ENCODE results near the gene TTC33. TPM values are rescaled to one million over a fixed set of nuclear protein-coding genes. Genes with fewer than 3 reads are reported as not detected.
"Not testable (repeated sequence)": the region's sequence is repeated elsewhere in the genome, so short reads cannot be mapped to it uniquely, and the experiment has no call there.

TTC33 gene
- polyA plus RNA-seq, 1 donor from 2014 or later = 73.5 TPM

DNA sequence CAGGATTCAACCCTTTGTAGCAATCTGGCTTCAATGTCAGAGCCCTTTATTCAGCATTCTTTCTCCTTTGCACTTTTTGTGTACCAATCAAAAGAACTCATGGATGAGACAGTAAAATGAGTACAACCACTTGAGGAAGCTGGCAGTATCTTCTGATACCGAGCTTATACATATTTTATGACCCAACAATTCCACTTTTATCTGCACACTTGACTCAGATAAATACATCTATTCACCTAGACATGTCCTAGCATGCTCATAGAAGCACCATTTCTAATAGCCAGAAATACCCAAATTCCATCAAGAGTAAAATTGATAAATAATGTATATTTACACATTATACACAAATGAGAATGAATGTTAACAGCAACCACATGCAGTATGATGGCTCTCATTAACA is 187.2 kb downstream of the TTC33 start:
- Histone ChIP-seq H3K4me2 (ENCODE audit: low read length) (no peak overlapping the region), H2AFZ (ENCODE audit: low read depth, low read length) (no peak overlapping the region), H3K4me3 (ENCODE audit: low read length) (no peak overlapping the region), H3K27ac (ENCODE audit: low read length) (no peak overlapping the region), H3K27me3 (ENCODE audit: insufficient read depth, low read depth, low read length) (no peaks in the 10 kb centered on the region), H3K9ac (ENCODE audit: low read length) (no peak overlapping the region), H3F3A (ENCODE audit: insufficient read depth, low read length, poor library complexity, severe bottlenecking) (no peaks in the 10 kb centered on the region), H3K9me2 (ENCODE audit: insufficient read depth, low read length) (no peaks in the 10 kb centered on the region), H4K20me1 (ENCODE audit: insufficient read depth) (no peaks in the 10 kb centered on the region), H3K79me2 (replicated peaks; ENCODE audit: insufficient read depth, low read length) (no peaks in the 10 kb centered on the region), H3K9me3 (ENCODE audit: low read length) (no peaks in the 10 kb centered on the region), H3K36me3 (ENCODE audit: insufficient read depth, low read length) (no peaks in the 10 kb centered on the region)
- TF ChIP-seq, protein P1, sequence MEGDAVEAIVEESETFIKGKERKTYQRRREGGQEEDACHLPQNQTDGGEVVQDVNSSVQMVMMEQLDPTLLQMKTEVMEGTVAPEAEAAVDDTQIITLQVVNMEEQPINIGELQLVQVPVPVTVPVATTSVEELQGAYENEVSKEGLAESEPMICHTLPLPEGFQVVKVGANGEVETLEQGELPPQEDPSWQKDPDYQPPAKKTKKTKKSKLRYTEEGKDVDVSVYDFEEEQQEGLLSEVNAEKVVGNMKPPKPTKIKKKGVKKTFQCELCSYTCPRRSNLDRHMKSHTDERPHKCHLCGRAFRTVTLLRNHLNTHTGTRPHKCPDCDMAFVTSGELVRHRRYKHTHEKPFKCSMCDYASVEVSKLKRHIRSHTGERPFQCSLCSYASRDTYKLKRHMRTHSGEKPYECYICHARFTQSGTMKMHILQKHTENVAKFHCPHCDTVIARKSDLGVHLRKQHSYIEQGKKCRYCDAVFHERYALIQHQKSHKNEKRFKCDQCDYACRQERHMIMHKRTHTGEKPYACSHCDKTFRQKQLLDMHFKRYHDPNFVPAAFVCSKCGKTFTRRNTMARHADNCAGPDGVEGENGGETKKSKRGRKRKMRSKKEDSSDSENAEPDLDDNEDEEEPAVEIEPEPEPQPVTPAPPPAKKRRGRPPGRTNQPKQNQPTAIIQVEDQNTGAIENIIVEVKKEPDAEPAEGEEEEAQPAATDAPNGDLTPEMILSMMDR (IDR thresholded peaks at IDR 0.05; ENCODE audit: poor library complexity, severe bottlenecking) = no peak
- TF ChIP-seq, protein P2, sequence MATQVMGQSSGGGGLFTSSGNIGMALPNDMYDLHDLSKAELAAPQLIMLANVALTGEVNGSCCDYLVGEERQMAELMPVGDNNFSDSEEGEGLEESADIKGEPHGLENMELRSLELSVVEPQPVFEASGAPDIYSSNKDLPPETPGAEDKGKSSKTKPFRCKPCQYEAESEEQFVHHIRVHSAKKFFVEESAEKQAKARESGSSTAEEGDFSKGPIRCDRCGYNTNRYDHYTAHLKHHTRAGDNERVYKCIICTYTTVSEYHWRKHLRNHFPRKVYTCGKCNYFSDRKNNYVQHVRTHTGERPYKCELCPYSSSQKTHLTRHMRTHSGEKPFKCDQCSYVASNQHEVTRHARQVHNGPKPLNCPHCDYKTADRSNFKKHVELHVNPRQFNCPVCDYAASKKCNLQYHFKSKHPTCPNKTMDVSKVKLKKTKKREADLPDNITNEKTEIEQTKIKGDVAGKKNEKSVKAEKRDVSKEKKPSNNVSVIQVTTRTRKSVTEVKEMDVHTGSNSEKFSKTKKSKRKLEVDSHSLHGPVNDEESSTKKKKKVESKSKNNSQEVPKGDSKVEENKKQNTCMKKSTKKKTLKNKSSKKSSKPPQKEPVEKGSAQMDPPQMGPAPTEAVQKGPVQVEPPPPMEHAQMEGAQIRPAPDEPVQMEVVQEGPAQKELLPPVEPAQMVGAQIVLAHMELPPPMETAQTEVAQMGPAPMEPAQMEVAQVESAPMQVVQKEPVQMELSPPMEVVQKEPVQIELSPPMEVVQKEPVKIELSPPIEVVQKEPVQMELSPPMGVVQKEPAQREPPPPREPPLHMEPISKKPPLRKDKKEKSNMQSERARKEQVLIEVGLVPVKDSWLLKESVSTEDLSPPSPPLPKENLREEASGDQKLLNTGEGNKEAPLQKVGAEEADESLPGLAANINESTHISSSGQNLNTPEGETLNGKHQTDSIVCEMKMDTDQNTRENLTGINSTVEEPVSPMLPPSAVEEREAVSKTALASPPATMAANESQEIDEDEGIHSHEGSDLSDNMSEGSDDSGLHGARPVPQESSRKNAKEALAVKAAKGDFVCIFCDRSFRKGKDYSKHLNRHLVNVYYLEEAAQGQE (IDR thresholded peaks at IDR 0.05; ENCODE audit: borderline replicate concordance) = no peak
- TF ChIP-seq POLR2AphosphoS5 (IDR thresholded peaks at IDR 0.05) = no peak
- TF ChIP-seq EP300 (conservative IDR thresholded peaks at IDR 0.05; ENCODE audit: poor library complexity, severe bottlenecking) = no peak
- TF ChIP-seq MXI1 (conservative IDR thresholded peaks at IDR 0.05; ENCODE audit: poor library complexity, severe bottlenecking) = no peak
- no peak for TF ChIP-seq RAD21 (conservative IDR thresholded peaks at IDR 0.05)
- TF ChIP-seq SMC3 (conservative IDR thresholded peaks at IDR 0.05; ENCODE audit: poor library complexity) = no peak
- TF ChIP-seq EZH2 (IDR thresholded peaks at IDR 0.05; ENCODE audit: borderline replicate concordance, insufficient read depth, low read length, poor library complexity, severe bottlenecking) = no peak
- no peak for TF ChIP-seq TAF1 (IDR thresholded peaks at IDR 0.05; ENCODE audit: low read depth)

DNA sequence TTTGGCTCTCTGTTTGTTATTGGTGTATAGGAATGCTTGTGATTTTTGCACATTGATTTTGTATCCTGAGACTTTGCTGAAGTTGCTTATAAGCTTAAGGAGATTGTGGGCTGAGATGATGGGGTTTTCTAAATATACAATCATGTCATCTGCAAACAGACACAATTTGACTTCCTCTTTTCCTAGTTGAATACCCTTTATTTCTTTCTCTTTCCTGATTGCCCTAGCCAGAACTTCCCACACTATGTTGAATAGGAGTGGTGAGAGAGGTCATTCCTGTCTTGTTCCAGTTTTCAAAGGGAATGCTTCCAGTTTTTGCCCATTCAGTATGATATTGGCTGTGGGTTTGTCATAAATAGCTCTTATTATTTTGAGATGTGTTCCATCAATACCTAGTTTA is 192.6 kb downstream of the TTC33 start:
- H3K27me3 ChIP-seq (ENCODE audit: insufficient read depth, low read depth, low read length); H3K36me3 ChIP-seq (ENCODE audit: insufficient read depth, low read length); H3K9ac ChIP-seq (ENCODE audit: low read length); H3K4me2 ChIP-seq (ENCODE audit: low read length); H3F3A ChIP-seq (ENCODE audit: insufficient read depth, low read length, poor library complexity, severe bottlenecking); H4K20me1 ChIP-seq (ENCODE audit: insufficient read depth); H3K9me2 ChIP-seq (ENCODE audit: insufficient read depth, low read length); H3K9me3 ChIP-seq (ENCODE audit: low read length); H3K79me2 ChIP-seq (replicated peaks; ENCODE audit: insufficient read depth, low read length); H3K27ac ChIP-seq (ENCODE audit: low read length); H3K4me3 ChIP-seq (ENCODE audit: low read length); H2AFZ ChIP-seq (ENCODE audit: low read depth, low read length): not testable (repeated sequence)

DNA sequence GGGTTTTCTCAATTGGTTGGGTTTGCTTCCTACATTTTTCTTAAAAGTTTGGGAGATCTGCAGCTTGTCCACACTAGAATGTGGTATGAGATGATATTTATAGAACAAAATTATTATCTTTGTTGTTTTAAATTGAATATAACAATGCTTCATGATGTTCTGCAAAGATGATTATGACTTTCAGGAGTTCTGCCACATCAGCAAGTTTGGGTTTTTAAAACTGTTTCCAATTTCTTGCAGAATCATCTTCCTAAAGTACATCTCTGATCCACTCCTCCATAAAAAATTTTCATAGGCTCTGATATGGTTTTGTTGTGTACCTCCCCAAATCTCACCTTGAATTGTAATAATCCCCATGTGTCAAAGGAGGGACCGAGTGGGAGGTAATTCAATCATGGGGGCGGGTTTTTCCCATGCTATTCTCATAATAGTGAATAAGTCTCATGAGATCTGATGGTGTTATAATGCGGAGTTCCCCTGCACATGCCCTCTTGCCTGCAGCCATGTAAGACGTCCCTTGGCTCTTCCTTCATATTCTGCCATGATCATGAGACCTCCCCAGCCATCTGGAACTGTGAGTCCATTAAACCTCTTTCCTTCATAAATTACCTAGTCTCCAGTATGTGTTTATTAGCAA is 195.2 kb downstream of the TTC33 start:
- Histone ChIP-seq H3K4me2 (ENCODE audit: low read length) (no peak overlapping the region), H4K20me1 (ENCODE audit: insufficient read depth) (no peaks in the 10 kb centered on the region), H3K27ac (ENCODE audit: low read length) (no peak overlapping the region), H3K79me2 (replicated peaks; ENCODE audit: insufficient read depth, low read length) (no peaks in the 10 kb centered on the region), H2AFZ (ENCODE audit: low read depth, low read length) (no peak overlapping the region), H3K4me3 (ENCODE audit: low read length) (no peak overlapping the region), H3K27me3 (ENCODE audit: insufficient read depth, low read depth, low read length) (no peaks in the 10 kb centered on the region), H3K9me3 (ENCODE audit: low read length) (peaks cover 3% of the 10 kb centered on the region), H3K36me3 (ENCODE audit: insufficient read depth, low read length) (no peaks in the 10 kb centered on the region), H3F3A (ENCODE audit: insufficient read depth, low read length, poor library complexity, severe bottlenecking) (no peaks in the 10 kb centered on the region), H3K9ac (ENCODE audit: low read length) (no peak overlapping the region), H3K9me2 (ENCODE audit: insufficient read depth, low read length) (no peaks in the 10 kb centered on the region)
- TF ChIP-seq EZH2 (IDR thresholded peaks at IDR 0.05; ENCODE audit: borderline replicate concordance, insufficient read depth, low read length, poor library complexity, severe bottlenecking) (no peak), RAD21 (conservative IDR thresholded peaks at IDR 0.05) (no peak), SMC3 (conservative IDR thresholded peaks at IDR 0.05; ENCODE audit: poor library complexity) (no peak), EP300 (conservative IDR thresholded peaks at IDR 0.05; ENCODE audit: poor library complexity, severe bottlenecking) (no peak), MXI1 (conservative IDR thresholded peaks at IDR 0.05; ENCODE audit: poor library complexity, severe bottlenecking) (no peak), TAF1 (IDR thresholded peaks at IDR 0.05; ENCODE audit: low read depth) (no peak), POLR2AphosphoS5 (IDR thresholded peaks at IDR 0.05) (no peak)
- TF ChIP-seq, protein P1 (IDR thresholded peaks at IDR 0.05; ENCODE audit: poor library complexity, severe bottlenecking) = no peak
- TF ChIP-seq, protein P2 (IDR thresholded peaks at IDR 0.05; ENCODE audit: borderline replicate concordance) = no peak

Data from neural cell (in vitro differentiated cells).